Hematopoietic multipotent progenitor cell treated with erythropoietin and hydrocortisone succinate and interleukin-3 and kit ligand, for 8 days (in vitro differentiated cells): ENCODE results near the gene ARSJ.

ENCODE experiments used
- DNase-seq: peaks from one replicate; pipeline ENCODE4 v3.0.0-alpha.2; 2015

Gene ARSJ

DNA sequence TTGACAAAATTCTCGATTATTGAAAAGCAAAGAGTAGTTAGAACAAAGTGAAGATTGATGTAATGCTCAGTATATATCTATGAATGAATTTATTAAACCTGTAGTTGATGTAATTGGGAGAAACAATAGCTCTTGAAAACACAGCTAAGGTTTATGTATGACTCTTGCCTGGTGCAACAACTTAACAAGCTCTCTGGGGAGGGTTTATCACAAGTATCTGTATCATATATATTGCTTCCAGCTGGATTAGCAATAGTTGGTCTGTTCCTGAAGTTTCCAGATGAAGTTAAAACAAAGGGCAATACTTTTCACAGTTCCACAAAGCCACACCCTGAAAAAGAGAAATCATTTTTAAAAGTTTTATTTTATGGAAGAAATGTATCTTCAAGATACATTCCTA, 91.4 kb downstream of the ARSJ start:
- DNase-seq: no peak

DNA sequence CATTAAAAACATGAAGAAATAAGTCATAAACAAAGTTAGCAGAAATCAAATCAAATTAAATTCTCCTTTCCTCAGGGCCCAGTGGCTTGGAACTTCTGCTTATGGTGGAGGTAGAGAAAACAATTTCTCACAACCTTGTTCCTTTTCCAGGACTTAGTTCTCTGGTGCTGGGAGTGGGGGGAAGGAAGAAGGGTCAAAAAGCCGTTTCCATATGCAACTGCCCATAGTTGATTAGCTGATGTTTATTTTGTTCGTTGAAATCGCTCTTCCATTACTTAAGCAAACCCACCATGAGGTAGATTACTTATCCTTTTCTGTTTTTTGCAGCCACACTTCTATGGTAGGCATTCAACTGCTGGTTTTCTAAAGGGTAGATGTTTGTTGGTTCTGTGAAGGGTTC, 94.2 kb downstream of the ARSJ start:
- no peak for DNase-seq

DNA sequence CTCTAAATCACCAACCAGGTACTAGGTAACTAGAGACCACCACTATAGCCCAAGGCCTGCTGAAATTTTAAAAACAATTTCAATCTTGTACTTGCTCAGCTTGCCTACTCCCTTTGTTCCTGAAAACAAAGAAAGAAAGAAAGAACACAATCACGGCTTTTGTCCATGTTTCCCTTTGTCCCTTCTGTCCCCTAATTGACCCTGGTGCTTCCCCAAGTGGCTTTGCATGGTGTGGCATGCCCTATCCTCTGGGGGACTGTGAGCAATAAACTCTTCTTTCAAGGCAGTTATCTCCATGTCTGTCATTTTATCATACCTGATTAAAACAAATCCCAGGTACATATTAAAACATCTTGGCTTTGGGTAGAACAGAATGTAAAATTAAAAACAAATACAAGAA, 94.8 kb downstream of the ARSJ start:
- no peak for DNase-seq

DNA sequence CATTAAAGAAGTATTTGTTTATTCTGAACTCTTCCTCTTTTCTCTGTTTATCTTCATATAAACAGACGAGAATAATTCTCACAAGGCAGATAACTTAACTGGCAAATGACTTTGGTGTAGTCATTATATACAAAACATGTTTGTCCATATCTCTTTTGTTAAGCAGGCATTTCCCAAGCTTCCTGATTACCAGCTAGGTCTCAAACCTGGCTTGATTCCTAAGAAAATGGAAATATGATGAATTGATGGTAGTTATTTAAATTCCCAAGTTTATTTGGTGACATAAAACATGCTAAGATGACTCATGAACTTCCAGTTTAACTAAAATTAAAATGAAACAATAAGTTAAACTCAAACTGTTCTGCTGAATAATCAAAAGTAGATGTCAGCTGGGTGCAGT, 96.8 kb downstream of the ARSJ start:
- no peak for DNase-seq

DNA sequence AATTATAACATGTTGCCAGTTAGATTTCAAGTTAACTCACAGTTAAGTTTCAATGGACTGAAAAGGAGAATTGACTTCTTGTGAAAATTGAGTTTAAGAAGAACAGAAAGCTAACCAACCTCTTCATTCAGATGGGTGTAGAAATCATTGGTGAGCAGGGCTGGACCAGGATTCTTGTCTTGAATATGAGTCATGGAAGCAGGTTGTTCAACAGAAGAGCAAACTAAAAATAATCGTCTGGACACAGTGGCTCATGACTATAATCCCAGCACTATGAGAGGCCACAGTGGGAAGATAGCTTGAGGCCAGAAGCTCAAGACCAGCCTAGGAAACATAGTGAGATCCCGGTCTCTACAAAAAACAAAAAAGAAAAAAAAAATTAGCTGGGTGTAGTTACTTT, 98.2 kb downstream of the ARSJ start:
- DNase-seq: no peak

DNA sequence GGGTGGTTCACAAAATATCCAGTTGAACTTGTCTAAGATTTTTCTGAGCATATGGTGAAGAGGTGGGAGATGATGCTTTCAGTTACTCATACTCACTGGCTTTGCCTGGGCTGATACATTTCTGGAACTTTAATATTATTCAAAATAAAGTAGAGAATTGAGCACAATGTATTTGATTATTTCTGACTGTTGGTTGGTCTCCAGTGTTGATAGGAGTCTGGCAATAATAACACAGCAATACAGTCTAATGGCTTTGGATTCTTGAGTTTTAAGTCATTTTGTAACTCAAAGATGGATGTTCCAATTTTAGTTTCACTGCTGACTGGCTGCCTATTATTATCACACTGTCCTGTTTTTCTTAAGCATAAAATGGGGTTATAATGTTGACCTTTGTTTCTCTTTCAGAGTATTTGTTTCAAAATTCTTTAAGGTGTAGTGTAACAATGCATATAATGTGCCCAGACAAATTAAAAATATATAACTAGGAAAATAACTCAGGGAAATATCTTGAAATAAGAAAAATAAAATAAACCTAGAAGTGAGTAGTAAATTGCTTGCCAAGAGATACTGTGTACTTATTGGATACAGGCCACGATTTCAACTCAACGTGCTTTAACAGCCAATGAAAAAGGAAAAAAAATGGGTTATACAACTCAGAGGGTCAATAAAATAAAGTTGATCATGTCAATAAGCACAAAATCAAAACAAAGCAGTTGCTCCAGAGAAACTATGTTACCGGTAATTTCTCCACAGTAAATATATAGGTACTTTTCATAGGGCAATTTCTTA, 99.0 kb downstream of the ARSJ start:
- DNase-seq: no peak

DNA sequence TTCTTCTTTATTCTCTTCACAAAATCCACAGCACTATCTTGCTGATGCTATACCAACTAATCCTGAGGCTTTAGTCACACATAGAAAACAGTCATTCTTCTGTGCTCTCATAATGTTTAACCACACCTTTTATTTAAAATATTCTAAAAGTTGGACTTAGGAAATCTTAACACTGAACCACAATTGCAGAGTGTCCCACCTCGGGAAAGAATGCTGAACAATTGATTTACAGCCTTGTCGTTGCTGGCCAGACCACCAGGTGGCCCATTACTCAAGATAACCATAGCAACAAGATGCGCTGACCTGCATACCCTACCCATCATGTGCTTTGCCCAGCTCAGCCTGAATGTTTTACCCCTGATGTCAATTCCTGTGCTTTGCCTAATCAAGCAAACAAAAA, 100.8 kb downstream of the ARSJ start:
- DNase-seq: no peak

DNA sequence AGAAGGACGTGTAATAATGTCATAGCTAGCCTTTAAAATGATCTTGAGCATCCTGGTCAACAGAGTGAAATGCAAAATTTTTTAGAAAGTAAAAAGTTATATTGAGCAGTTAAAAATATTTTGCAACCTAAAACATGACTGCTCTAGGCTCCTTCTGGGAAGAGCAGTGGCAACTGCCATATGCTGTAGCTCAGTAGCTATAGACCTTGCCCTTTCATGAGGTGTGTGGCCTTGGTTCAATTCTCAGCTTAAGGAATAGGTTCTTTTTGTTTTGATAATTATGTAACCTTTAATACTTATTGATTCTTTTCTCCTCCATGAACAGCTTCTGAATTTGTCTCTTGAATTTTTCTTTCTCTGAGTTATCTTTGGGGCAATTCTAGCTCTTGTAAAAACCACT, 105.0 kb downstream of the ARSJ start:
- no peak for DNase-seq

DNA sequence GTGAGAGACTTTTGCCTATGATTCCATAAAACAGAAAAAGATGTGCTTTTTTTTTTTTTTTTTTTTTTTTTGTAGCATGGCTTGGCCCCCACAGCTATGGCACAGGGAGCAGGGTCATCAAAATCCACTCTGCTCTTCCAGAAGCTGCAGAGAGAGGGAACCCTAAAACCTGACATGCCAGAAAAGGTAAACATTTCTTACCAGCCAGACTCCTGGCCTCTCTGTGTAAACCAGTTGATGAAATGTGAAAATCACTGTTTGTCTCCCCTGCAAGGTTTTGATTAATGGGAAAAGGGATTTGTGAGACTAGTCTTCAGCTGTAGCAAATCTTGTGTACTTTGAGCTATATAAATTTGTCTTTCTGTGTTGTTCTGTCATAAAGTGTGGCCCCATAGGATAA, 105.9 kb downstream of the ARSJ start:
- DNase-seq: no peak

DNA sequence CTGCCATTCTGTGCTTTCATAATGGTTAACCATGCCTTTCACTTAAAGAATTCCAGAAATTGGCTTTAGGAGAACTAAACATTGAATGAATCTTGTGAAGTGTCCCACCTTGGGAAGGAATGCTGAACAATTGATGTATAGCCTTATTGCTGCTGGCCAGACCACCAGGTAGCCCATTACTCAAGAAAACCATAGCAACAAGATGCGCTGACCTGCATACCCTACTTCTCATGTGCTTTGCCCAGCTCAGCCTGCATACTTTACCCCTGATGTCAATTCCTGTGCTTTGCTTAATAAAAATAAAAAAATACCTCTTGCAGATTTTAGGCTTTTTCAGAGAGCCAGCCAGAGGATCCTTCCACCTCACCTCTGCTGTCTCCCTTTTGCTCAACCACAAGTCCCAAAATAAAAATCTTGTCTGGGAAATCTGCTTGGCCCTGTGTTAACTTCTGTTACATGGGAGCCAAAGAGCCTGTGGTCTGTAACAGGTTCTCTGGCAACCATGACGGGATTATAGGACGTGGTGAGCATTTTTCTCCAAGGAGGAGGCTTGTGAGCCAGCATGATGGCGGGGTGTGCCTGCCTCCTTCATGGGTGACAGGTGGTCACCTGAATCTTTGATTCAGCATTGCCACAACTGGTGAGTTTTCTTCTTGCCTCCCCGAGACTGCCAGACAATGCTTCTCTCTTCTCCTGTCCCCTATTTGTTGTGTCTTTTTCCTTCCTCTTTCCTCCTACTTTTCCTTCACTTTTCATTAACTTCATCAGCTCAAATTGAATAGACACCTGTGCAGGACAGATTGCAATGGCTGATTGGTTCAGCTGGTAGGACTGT, 106.8 kb downstream of the ARSJ start:
- DNase-seq: no peak

DNA sequence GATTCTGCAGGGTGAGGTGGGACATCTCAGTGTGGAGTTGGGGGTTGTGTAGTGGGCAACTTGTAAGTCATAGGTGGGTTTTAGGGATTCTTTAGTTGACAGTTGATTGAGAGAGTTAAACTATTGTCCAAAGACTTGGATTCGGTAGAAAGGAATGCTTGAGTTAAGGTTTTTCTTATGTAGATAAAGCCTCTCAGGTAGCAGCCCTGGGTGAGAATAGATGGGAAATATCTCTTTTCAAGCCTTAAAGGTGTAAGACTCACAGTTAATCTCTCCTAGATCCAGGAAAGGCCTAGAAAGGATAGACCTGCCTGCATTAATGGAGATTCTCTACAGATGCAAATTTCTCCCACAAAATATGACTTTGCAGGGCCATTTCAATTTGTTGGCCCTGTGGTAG, 108.4 kb downstream of the ARSJ start:
- no peak for DNase-seq

DNA sequence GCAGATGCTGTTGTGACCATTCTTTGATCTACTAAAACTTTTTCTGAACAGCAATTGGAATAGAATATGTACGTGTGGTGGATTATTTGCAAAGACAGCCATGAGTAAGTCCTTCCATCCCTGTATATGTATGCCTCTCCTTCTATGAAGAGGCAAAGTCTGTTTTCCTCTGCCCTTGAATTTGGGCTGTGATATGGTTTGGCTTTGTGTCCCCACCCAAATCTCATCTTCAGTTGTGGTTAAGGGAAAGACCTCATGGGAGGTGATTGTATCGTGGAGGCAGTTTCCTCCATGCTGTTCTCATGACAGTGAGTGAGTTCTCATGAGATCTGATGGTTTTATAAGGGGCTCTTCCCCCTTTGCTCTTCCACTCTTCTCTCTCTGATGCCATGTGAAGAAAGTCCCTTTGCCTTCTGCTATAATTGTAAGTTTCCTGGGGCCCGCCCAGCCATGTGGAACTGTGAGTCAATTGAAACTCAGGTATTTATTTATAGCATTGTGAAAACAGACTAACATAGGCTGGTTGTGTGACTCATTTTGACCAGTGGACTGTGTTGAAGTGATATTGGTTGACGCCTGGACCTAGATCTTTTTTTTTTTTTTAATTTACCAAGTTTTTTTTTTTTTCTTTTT, 109.6 kb downstream of the ARSJ start:
- no peak for DNase-seq

DNA sequence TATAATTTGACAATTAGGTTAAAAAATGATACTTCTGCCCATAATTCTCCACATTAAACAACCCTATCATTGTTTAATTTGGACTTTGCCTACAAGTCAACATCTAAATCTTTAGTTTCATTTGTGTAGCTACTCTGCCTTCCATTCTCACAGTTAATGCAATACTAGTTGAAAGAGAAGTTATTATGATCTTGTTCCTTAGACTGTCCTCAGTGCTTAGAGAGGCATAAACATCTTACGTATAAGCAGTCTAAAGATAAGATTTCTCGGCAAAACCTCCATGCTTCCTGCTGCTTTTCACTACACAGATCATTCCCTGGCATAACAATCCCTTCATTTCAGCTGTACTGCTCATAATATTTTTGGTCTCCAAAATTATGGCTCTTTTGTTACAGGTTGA, 112.8 kb downstream of the ARSJ start:
- DNase-seq: no peak

DNA sequence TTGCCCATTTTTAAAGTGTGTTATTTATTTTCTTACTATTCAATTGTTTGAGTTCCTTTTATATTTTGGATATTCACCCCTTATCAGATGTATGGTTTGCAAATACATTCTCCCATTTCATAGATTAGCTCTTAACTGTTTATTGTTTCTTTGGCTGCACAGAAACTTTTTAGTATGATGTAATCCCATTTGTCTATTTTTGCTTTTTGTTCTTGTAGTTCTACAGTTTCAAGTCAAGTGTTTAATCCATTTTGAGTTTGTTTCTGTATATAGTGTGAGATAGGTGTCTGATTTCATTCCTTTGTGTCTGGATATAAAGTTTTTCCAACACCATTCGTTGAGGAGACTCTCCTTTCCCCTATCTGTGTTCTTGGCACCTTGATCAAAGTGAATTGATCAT, 120.5 kb downstream of the ARSJ start:
- DNase-seq: no peak

DNA sequence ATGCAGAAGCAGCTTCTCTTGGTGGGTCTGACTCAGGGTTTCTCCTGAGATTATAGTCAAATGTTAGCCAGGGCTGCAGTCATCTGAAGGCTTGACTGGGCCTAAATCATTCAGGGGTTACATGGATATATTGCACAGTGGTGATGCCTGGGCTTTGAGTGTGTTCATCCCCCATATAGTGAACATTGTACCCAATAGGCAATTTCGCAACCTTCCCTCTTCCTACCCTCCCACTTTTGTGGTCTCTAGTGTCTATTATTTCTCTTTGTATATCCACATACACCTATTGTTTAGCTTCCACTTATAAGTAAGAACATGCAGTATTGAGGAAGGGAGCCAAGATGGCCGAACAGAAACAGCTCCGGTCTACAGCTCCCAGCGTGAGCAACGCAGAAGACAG, 127.6 kb downstream of the ARSJ start:
- DNase-seq: no peak
